Renal cortical epithelial cell (primary cell): ENCODE measurements around the gene SHBG. TPM values are rescaled to one million over a fixed set of nuclear protein-coding genes. Genes with fewer than 3 reads are reported as not detected.
A peak's percentile ranks its signal among the peaks of the same experiment; 100 is the strongest.
"Not testable (repeated sequence)": the region's sequence is repeated elsewhere in the genome, so short reads cannot be mapped to it uniquely, and the experiment has no call there.

Source experiments
- DNase-seq: peaks from one replicate; pipeline ENCODE4 v3.0.0-alpha.2; 2011; ENCODE audit warnings: low read depth
- total RNA-seq: library from RNA; depleted of rRNA; stranded (reverse); fragments of >200 nt; gene quantifications from 2 replicates; pipeline ENCODE4 v1.2.3, GENCODE V29; 2014

Gene SHBG
- total RNA-seq, 1 donor from 2014 or later = 0.25 TPM

DNA sequence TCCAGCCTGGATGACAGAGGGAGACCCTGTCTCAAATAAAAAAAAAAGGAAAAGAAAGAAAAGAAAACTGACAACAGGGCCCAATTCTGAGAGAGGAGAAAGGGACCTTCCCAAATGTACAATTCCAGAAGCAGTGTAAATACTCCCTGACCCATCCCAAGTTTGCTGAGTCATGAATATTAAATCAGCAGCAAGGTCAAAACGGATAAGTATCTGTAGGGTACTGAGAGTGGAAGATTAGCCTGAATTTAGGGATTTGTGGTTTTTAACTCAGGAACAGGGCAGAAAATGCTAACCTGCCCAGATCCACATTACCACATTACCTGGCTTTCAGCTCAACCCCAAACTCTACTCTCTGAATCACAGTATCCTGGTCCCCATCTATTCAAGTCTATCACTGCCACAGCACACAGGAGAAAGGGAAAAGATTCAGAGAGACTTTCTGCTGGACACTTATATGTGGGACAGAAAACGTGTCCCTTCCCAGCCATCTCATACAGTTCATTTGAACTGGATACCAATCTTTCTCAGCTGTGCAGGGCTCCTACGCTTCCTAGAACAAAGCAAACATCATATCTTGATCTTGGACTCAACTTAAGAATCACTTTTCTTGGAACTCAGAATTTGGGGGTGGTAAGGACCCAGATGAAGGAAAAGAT lies 18.2 kb upstream of the SHBG start:
- no peak for DNase-seq

GRCh38 chr17:7612294-7612640 lies 17.7 kb upstream of the SHBG start:
- DNase-seq = no peak

DNA sequence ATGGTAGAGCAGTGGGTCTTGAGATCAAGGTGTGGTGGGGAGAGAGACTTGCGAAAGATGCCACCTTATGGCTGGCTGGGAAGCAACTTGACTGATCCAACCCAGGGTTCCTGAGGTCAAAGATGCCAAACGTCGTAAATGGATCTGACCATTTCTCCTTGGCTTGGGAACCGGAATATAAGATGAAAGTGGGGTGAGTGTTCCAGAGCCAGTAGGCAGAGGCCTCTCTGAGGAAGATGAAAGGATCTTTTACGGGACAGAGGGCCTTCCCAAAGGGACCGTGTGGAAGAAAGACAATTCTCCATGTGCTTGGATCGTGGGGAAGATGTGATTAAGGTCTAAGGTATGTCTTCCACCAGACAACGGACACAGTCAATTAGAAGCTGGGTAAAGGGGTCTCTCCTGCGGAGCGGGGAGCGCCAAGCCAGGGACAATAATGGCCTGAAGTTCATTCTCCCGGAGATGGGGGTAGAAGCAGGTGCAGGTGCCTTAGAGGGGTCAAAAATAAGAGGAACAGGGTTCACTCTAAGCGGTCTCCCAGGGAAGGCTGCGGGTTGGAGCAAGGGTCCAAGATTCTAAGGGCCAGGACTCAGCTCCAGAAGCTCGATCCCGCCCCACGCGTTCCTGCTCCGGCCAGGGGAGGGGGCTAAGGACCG lies 16.0 kb upstream of the SHBG start:
- peak; percentile 34 for DNase-seq

- DNase-seq = peak; percentile 98
Measured at GRCh38 chr17:7614425-7615264, 15.3 kb upstream of the SHBG start, which contains the start of gene FXR2. TSS of gene FXR2 (minus strand) at chr17:7614897. CDS start at chr17:7614532, 365 bp downstream.

GRCh38 chr17:7615265-7615747 lies 14.6 kb upstream of the SHBG start:
- DNase-seq = no peak

- DNase-seq = no peak
Measured at GRCh38 chr17:7618608-7619007, 11.3 kb upstream of the SHBG start.

GRCh38 chr17:7620835-7621234 lies 9.1 kb upstream of the SHBG start:
- no peak for DNase-seq

DNA sequence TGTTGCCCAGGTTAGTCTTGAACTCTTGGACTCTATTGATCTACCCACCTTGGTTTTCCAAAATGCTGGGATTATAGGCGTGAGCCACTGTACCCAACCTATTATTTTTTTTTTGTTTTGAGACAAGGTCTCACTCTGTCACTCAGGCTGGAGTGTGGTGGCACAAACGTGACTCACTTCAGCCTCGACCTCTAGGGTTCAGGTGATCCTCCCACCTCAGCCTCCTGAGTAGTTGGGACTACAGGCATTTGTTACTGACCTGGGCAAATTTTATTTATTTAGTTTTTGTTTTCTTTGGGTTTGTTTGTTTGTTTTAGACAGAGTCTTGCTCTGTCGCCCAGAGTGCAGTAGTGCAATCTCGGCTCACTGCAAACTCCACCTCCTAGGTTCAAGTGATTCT lies 6.3 kb upstream of the SHBG start:
- no peak for DNase-seq

GRCh38 chr17:7625749-7626148 lies 4.2 kb upstream of the SHBG start:
- not testable (repeated sequence) for DNase-seq

DNA sequence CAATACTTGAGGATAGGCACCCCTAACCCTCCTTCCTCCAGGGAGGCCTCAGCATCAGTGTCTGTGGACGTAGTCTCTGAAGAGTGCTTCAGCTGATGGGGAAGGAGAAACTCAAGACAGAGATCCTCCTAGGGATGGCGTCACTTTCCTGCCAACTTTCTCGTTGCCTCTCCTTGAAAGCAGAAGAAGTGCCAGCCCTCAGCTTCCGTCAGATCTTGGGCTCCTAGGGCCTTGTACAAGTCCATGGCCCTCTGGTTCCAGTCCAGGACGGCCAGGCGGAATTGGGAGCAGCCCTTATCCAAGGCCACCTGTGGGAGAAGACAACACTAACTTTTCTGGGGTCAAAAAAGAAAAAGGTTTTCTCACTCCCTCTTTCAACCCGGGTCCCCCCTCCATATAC lies 3.6 kb upstream of the SHBG start:
- no peak for DNase-seq

DNA sequence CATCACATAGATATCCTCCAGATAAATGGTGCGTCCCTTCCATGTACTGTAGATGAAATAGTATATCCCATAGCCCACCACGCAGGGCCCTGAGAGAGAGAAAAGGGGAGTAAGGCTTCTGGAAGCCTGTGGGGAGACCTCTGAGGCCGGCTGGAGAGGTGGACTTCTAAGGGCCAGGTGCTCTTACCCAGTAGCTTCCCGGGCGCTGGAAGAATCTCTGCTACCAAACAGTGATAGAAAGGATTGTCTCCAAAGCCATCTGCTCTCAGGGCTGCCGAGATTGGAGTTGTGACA lies 3.0 kb upstream of the SHBG start:
- DNase-seq = no peak

DNA sequence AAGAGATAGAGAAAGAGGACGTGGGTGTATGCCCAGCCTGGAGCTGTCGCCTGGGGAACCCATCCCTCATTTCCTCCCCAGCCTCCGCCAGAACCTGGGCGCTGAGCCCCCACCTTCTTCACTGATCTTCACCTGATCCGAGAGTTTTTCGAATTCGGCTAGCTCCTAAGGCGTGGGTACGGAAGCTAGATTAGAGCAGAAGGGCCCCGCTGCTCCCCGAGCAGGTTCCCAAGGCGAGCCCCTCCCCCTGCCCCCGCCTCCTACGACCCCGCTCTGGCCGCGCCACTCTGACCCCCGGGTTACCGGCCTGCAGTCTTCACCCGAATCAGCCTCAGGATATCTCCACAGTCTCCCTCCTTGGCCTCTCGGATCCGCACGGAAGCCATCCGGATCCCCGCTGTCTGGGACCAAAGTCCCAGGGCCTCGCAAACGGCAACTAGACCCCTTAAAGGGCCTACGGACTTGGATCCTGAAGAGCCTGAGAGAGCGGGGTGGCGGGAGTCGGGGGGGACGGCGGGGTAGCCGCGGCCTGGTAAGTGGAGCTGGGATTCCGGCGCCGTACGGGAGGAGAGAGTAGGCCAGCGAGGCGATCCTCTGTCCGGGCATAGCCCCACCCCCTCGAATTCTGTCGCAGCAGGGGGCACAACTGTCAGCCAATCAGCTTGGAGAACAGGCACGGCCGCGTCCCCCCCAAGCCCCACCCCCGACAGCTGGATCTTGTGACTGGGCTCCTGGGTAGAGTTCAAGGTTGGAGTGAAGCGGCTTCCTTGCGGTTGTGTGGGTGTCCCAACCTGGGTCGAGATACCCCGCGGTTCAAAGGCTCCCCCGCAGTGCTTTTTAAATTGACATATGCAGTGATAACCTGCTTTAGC lies 2.4 kb upstream of the SHBG start, which contains the start of gene SAT2:
Gene SAT2 (minus strand): TSS at position 572 of the 872 bp plus-strand sequence. CDS start 186 bp downstream, at position 386.
- peak; percentile 85 for DNase-seq

GRCh38 chr17:7631398-7632380 lies 1.8 kb downstream of the SHBG start:
- DNase-seq = no peak

- DNase-seq = peak; percentile 47
Measured at GRCh38 chr17:7632492-7632894, 2.6 kb downstream of the SHBG start.

DNA sequence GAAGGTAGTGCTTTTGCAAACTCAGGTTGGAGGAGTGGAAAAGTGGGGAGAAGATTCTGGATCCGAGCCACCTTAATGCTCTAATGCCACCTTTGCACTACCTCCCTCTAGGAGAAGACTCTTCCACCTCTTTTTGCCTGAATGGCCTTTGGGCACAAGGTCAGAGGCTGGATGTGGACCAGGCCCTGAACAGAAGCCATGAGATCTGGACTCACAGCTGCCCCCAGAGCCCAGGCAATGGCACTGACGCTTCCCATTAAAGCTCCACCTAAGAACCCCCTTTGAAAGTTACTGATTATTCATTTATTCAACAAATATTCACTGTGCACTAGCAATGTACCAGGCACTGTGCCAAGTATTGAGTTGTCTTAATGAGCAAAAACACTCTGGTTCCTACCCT lies 3.2 kb downstream of the SHBG start:
- no peak for DNase-seq

- DNase-seq = peak; percentile 26
Measured at GRCh38 chr17:7634384-7634783, 4.4 kb downstream of the SHBG start.

DNA sequence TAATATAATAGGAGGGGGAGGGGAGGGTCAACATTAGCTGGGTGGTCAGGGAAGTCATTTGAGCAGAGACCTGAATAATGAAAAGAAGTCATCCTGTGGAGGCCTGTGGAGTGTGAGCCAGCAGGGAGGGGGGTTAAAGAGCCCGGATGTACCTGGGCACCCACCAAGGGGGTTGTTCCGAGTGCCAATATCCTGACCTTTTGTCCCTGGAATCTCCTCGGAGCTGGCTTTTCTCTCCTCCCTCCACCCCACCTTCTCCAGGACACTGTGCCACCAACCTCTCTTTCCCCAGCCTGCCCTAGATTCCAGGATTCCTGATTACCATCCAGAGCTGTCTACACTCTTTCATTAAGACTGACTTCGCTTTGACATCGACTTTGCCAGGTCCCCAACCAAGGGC lies 6.2 kb downstream of the SHBG start:
- no peak for DNase-seq

DNA sequence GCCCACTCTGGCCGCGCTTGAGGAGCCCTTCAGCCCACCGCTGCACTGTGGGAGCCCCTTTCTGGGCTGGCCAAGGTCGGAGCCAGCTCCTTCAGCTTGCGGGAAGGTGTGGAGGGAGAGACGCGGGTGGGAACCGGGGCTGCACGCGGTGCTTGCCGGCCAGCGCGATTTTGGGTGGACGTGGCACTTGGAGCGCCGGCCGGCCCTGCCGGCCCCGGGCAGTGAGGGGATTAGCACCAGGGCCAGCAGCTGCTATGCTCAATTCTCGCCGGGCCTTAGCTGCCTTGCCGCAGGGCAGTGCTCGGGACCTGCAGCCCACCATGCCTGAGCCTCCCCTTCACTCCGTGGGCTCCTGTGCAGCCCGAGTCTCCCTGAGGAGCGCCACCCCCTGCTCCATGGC lies 10.8 kb downstream of the SHBG start:
- no peak for DNase-seq

DNA sequence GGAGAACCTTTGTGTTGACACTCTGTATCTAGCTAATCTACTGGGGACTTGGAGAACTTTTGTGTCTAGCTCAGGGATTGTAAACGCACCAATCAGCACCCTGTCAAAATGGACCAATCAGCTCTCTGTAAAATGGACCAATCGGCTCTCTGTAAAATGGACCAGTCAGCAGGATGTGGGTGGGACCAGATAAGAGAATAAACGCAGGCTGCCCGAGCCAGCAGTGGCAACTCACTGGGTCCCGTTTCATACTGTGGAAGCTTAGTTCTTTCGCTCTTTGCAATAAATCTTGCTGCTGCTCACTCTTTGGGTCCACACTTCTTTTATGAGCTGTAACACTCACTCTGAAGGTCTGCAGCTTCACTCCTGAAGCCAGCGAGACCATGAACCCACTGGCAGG lies 11.7 kb downstream of the SHBG start:
- not testable (repeated sequence) for DNase-seq

GRCh38 chr17:7644775-7645174 lies 14.8 kb downstream of the SHBG start:
- no peak for DNase-seq

DNA sequence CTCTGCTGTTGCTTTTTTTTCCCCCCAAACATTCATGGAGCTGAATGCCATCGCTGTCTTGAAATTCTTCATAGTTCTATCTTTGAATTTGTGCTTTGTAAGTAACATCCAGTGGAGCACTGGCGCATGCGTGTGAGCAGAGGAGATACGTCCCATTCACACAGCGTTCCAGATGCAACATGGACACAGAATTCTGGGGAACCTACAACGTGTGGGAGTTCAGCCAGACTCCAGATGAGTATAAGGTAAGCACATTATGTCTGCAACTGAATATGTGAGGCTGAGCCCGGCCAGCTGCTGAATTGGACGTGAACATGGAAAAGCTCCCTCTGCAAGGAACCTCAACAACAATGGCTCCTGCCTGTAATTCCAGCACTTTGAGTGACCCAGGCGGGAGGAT lies 16.5 kb downstream of the SHBG start:
- DNase-seq = no peak
